Uterus (tissue), 2 donors: ENCODE data around the gene CLEC17A.

Experiments used
- POLR2A ChIP-seq, 2 donors: fragments of 450-650 bp; IDR thresholded peaks; one replicate each; pipeline ENCODE4 v1.6.1; 2016; ENCODE audit warnings: antibody characterized with exemption in 2 of 2, mild to moderate bottlenecking in 1 of 2, moderate library complexity in 1 of 2
- TF ChIP-seq, protein P1 (sequence below), 4 experiments: fragments of 200-600 bp in 2 of 4; fragments of 450-650 bp in 2 of 4; sonication (generic) in 2 of 4; IDR thresholded peaks; one replicate each; pipeline ENCODE4 v1.5.1; 2016 to 2019; ENCODE audit warnings: antibody characterized with exemption in 4 of 4, mild to moderate bottlenecking in 2 of 4, moderate library complexity in 1 of 4

DNA sequence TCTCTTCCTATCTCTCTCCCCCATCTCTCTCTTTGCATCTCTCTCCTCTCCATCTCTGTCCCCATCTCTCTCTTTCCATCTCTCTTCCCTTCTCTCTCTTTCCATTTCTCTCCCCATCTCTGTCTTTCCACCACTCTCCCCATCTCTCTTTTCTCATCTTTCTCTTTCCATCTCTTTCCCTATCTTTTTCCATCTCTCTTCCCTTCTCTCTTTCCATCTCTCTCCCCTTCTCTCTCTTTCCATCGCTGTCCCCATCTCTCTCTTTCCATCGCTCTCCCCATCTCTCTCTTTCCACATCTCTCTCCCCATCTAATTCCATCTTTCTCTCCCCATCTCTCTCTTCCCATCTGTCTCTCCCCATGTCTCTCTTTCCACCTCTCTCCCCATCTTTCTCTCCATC lies 67.3 kb downstream of the CLEC17A start:
- TF ChIP-seq POLR2A (IDR thresholded peaks at IDR 0.05): no peak
- TF ChIP-seq, protein P1, sequence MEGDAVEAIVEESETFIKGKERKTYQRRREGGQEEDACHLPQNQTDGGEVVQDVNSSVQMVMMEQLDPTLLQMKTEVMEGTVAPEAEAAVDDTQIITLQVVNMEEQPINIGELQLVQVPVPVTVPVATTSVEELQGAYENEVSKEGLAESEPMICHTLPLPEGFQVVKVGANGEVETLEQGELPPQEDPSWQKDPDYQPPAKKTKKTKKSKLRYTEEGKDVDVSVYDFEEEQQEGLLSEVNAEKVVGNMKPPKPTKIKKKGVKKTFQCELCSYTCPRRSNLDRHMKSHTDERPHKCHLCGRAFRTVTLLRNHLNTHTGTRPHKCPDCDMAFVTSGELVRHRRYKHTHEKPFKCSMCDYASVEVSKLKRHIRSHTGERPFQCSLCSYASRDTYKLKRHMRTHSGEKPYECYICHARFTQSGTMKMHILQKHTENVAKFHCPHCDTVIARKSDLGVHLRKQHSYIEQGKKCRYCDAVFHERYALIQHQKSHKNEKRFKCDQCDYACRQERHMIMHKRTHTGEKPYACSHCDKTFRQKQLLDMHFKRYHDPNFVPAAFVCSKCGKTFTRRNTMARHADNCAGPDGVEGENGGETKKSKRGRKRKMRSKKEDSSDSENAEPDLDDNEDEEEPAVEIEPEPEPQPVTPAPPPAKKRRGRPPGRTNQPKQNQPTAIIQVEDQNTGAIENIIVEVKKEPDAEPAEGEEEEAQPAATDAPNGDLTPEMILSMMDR (IDR thresholded peaks at IDR 0.05): no peak
